ENCODE measurements around the gene MAPK7.

Gene MAPK7

GRCh38 chr17:19402171-19402570 lies 23.9 kb downstream of the MAPK7 start:
- DNase-seq, result no peak

- no peak for DNase-seq
These were observed 24.7 kb downstream of the MAPK7 start for GRCh38 chr17:19403021-19403420.

GRCh38 chr17:19404264-19404663 lies 26.0 kb downstream of the MAPK7 start:
- no peak for DNase-seq

DNA sequence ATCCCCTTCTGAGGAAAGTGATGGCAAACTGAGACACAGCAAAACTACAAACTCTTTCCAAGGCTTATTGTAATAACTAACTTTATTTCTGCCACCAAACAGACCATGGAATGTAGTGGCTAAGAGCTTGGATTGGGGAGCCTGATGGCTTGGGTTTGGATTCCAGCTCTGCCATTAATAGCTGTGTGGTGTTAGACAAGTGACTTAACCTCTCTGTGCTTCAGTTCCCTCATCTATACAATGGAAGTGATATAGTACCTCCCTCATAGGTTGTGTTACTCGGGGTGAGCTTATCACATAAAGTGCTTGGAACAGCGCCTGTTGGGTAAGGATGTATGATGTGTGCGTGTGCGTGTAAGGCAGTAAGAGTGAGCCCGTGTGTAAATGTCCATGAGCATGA lies 26.8 kb downstream of the MAPK7 start:
- no peak for DNase-seq

- no peak for DNase-seq
These were observed 29.5 kb downstream of the MAPK7 start for GRCh38 chr17:19407601-19408345.

- no peak for DNase-seq
These were observed 30.0 kb downstream of the MAPK7 start for GRCh38 chr17:19408346-19408710.

DNA sequence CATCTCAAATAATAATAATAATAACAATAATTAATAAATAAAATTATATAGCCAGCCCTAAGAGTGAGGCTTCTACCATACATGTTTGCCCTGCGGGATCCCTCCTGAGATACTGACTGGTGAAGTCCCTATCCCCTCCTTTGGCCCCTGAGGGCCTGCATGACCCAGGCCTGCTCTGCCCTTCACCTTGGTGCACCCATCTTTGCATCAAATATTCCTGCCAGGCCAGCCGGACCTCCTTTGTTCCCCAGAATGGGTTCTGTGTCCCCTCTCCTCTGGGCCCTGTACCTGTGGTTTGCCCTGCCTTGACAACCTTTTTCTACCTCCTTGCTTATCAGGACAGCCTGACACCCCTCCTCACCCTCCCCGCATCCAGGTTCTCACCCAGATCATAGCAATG lies 30.8 kb downstream of the MAPK7 start:
- DNase-seq, result no peak

GRCh38 chr17:19409509-19409908 lies 31.2 kb downstream of the MAPK7 start:
- DNase-seq, result no peak

DNA sequence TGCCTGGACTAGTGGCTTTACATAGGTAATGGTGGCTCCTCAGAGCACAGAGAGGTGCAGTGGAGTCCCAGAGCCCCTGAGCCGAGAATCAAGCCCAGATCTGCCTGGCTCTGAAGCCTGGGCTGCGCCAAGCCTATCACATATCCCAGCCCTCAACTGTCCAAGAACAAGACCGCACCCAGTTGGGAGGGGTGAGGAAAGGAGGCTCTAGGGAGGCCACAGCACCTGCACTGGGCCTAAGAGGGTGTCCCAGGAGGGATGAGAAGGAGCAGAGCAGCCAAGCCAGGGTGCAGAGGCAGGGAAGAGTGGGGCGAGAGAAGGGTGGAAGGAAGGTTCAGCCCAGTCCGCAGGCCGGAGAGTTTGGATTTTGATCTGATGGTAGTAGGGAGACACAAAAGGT lies 31.8 kb downstream of the MAPK7 start:
- no peak for DNase-seq

GRCh38 chr17:19410875-19411620 lies 32.8 kb downstream of the MAPK7 start, which contains the start of gene RNF112:
TSS of gene RNF112 (plus strand) at chr17:19411232. CDS start at chr17:19411409, 177 bp downstream.
- no peak for DNase-seq

DNA sequence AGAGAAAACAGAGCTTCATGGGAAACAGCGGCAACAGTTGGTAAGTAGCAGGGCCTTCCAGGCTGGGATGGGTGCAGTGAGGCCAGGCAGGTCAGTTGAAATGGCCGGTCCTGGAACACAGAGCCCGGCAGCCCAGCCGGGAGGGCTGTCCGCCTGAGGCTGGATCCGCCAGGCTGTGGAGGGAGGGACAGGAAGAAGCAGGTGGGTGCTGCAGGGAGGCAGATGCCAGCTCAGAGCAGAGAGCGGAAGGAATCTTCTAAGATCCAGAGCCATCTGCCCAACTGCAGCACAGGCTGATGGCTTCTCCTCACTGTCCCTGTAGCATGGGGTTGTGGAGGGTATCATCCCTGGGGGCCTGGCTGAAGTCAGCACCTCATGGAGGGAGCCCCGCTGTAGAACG lies 33.3 kb downstream of the MAPK7 start:
- no peak for DNase-seq

GRCh38 chr17:19412510-19412909 lies 34.2 kb downstream of the MAPK7 start:
- no peak for DNase-seq

DNA sequence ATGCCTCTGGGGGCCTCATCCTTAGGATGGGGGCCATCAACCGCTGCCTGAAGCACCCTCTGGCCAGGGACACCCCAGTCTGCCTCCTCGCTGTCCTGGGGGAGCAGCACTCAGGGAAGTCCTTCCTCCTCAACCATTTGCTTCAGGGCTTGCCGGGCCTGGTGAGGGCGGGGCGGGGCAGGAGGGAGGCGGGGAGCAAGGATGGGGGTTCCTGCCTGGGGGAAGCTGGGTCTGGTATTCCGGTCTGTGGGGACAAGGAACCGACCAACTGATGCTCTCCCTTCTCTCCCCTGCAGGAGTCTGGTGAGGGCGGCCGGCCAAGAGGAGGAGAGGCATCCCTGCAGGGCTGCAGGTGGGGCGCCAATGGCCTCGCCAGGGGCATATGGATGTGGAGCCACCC lies 34.7 kb downstream of the MAPK7 start:
- no peak for DNase-seq

DNA sequence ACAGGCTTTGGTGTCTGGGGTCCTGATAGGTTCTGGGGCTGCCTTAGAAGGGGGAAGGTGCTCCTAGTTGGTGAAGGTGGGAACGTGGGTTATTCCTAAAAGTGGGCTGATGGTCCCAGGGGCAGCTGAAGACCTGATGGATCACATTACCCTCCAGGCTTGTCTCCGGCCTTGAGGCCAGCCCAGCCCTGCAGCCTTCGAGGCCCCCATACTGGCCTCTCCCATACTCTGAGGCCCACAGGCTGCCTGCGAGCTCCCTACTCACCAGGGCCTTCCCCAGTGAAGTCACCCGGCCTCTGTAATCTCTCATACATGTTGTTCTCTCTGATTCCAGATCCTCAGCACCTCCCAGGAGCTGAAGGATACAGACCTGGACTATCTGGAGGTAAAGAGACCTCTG lies 35.5 kb downstream of the MAPK7 start:
- no peak for DNase-seq

DNA sequence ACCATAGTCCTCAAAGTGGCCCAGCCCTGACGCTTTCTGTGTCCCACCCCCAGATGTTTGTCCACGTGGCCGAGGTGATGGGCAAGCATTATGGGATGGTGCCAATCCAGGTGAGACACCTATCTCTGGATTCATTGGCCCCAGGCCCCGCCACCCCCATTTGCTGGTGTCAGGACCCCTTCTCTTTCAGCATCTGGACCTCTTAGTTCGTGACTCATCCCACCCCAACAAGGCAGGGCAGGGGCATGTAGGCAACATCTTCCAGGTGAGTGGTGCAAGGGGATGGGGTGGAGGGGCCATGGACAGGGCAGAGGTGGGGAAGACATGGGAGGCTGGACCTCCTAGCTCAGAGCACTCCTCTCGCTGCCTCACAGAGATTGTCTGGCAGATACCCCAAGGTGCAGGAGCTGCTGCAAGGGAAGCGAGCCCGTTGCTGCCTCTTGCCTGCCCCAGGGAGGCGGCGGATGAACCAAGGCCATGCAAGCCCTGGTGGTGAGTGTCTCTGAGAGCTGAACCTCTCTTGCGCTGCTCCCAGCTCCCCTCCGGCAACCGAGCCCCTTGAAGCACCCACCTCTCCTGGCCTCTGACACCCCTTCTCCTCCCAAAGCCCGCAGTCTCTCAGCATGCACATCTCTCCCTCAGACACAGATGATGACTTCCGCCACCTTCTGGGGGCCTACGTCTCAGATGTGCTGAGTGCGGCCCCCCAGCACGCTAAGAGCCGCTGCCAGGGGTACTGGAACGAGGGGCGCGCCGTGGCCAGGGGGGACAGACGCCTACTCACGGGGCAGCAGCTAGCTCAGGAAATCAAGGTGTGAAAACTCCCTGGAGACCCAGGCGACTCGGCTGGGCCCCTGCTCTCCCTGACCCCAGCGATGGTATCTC lies 36.3 kb downstream of the MAPK7 start:
- no peak for DNase-seq

DNA sequence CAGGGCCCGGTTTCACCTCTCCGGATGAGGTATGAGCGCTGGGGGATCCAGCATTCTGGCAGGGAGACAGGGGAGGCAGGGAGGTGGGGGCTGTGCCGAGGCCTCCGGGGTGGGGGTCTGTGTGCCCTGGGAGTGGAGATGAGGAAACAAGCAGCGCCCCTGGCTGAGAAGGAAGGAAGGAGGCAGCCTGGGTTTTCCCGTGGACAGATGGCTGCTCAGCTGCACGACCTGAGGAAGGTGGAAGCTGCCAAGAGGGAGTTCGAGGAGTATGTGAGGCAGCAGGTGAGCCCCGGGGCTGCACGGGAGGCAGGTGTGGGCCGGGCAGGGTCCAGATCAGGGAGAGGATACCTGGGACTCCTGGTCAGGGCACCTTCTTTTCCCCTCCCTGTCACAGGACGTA lies 37.0 kb downstream of the MAPK7 start:
- no peak for DNase-seq

GRCh38 chr17:19415806-19416775 lies 37.8 kb downstream of the MAPK7 start:
- DNase-seq, result no peak

- DNase-seq, result no peak
These were observed 39.3 kb downstream of the MAPK7 start for GRCh38 chr17:19417611-19418010.

DNA sequence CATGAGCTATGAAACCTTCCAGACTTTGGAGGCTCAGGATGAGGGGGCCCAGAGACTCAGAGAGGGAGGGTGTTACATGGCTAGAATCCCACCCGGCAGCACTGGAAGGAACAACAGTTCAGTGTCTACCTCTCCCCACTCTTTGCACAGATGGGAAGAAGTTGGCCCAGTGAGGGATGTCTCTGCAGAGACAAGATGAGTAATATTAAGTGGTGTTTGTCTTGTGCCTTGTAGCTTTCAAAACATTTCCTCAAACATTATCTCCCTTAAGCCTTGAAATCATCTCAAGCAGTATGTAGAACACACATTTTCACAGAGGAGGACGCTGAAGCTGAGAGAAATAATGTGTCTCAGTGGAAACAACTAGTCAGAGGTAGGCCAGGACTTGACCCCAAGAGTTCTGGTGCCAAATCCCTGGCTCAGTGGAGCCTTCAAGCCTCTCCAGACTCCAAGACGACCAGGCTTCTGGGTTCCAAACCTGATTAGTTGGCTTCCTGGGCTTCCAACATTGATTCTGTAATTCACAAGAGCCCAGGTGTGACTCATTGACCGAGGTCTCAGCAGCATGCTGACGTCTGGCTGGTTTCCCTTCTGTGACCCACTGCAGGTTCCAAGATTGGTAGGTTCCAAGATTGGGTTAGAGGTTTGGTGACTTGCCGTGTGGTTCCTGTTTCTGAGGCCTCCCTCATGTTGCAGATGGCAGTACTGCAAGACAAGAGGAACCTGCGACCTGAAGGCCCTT lies 40.1 kb downstream of the MAPK7 start:
- DNase-seq, result peak in 1 of 5 experiments; percentile 12

- DNase-seq, result no peak
These were observed 42.9 kb downstream of the MAPK7 start for GRCh38 chr17:19421219-19421618.

- DNase-seq, result no peak
These were observed 43.6 kb downstream of the MAPK7 start for GRCh38 chr17:19421926-19422325.
